Measurements from ENCODE around the gene U2AF1L4.

U2AF1L4 gene

DNA sequence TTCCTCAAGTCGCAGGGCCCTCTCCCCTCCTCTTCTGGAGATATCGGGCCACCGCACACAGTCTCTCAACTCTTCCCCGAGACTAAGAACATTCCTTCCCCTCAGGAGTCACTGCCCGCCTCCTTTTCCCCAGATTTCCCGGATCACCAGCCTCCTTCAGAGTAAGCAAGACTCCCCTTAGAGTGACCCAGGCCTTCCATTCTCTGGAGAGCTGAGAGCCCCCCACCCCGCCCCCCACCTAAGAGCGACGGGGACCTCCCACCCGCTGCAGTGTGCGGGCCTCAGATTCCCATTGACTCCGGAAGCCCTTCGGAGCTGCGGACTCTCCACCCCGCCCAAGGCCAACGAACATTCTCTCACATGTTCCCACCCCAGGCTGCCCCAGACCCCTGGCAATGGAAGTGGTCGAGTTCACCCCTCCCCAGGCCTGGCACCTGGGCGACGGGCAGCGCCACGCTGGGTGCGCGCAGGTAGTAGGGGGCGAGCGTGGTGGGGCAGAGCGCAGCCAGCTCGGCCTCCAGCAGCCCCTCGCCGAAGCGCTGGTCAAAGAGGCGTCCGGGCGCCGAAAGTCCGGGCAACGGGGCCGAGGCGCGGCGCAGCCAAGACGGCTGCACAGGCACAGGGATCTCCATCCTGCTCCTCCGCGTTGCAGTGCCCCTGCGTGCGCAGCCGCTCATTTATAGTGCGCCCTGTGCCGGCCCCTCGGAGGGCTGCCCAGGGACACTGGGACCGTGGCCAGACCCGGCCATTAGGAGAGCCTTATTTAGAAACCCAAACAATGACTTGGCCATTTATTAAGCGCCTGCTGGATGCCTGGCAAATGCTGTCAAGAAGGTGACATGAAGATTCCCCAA lies 11.4 kb upstream of the U2AF1L4 start, which contains the start of gene HSPB6:
TSS of gene HSPB6 (minus strand) at position 653 of the 854 bp plus-strand sequence. CDS start at position 632, 21 bp downstream.
- DNase-seq, result no peak

DNA sequence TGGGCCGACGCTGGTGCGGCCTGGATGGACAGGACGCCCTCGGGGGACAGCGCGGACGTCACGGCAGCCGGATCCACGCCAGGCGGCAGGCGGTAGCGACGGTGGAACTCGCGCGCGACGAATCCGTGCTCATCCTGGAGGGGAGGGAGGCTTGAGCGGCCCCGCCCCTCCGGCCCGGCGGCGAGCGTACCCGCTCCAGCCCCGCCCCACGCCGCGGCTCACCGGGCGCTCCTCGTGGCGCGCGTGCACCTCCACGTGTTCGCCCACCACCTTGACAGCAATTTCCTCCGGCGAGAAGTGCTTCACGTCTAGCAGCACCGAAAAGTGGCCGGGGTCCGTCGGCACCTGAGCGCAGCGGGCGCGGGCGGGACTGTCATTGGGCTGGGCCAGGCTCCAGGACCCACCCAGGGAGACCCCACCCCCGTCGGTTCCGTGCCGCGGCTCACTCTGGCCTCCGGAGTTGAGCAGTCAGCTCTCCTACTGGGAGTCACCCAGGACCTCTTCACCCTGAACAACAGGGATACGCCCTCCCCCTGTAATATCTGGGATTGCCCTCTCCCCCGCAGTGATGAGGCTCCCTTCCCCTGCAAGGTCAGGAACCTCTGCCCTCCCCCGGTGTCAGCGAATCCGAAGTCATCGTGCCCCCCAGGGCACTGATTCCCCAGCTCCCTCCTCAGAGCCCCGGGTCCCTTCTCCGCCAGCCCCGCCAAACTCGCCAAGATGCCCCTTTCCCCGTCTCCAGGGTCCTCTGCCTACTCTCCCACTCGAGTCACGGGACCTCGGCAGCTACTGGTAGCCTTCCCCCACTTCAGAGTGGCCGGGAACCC lies 10.5 kb upstream of the U2AF1L4 start:
- DNase-seq, result peak; percentile 29

DNA sequence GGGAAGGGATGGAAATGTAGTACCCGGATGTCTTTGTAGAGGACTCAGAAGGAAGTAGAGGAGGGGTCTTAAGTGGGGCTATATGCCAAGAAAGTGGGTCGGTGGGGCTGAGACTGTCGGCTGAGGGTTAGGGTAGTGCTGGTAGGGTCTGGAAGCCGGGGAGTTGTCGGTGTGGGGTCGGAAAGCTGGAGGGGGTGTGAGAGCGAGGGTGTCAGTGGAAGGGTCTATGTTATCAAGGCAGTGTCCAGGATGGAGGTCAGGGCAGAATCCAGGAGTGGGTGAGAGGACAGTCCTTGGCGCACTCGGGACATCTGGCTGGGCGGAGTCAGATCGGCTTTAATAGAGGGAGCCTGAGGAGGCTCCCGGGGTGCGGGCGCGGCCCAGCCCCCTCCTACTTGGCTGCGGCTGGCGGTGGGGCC lies 9.9 kb upstream of the U2AF1L4 start:
- no peak for DNase-seq

DNA sequence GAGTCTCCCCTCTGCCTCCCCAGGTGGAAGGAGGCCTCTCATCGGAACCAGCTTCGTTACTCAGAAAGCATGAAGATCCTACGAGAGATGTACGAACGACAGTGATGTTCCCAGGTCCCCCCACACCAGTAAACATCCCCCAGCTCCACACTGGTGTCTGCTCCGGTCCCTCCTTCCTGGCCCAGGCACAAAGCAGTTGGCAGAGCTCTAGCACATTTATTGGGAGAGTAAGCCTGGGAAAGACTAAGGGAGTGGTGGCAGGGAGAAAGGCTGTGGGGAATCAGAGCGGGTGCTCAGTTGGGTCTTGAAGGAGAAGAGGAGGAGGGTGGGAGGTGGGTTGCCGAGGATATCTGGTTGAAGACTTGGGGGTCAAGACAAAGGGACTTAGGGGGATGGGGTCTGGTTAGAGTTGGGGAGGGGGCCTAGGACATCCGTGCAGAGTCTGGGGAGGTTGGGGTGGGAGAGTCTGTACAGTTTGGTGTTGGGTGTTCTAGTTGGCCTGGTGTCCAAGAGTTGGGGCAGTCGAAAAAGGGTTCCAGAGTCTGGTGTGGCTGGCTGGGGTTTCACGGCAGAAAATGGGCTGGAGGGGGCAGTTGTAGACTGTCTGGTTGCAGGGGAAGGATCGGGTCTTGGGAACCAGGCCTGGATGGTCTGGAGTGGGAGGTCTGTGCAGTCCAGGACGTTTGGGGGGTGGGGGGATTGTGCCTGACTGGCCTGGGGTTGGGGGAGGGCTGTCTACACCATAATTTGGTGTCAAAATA lies 9.3 kb upstream of the U2AF1L4 start:
- DNase-seq, result no peak

DNA sequence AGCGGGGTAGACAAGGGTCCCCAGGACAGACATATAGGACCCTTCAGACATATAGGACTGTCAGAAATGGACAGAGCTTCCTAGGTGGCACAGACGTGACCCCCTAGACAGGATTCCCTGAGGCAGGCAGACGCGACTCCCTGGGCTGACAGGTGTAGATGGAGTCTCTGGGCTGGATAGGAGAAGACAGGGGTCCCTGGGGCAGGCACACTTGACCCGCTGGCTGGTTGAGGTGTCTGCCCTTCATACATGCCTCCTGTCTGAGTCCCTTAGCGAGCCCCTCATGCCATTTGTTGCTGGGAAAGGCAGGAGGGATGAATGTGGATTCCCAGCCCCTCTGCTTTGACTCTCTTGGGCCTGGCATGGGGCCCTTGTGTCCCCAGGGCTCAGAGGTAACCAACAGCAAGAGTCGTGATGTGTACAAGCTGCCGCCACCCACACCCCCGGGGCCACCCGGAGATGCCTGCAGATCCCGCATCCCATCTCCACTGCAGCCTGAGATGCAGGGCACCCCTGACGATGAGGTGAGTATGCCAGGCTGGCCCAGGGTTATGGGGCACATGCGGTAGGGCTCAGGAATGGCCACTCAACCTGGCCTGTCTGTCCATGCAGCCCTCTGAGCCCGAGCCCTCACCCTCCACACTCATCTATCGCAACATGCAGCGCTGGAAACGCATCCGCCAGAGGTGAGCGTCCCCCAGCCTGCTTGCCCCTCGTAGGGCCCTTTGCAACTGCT lies 8.6 kb upstream of the U2AF1L4 start:
- no peak for DNase-seq

DNA sequence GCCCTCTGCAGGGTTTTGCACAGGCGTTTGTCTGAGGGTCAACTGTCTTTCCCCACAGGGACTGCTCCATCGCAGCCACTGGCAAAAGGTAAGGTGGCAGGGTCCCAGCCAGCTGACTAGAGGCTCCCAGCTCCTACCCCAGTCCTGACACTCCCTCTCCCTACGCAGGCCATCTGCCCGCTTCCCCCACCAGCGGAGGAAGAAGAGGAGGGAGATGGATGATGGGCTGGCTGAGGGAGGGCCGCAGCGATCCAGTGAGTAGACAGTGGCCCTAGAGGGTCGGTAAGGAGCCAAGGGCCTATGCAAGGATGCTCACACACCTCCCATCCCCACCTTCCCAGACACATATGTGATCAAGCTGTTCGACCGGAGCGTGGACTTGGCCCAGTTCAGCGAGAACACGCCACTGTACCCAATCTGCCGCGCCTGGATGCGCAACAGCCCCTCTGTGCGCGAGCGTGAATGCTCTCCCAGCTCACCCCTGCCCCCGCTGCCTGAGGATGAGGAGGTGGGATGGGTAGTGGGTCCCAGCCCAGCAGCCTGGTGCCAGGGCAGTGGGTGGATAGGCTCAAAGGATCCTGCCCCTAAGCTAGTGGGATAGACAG lies 7.6 kb upstream of the U2AF1L4 start:
- no peak for DNase-seq

DNA sequence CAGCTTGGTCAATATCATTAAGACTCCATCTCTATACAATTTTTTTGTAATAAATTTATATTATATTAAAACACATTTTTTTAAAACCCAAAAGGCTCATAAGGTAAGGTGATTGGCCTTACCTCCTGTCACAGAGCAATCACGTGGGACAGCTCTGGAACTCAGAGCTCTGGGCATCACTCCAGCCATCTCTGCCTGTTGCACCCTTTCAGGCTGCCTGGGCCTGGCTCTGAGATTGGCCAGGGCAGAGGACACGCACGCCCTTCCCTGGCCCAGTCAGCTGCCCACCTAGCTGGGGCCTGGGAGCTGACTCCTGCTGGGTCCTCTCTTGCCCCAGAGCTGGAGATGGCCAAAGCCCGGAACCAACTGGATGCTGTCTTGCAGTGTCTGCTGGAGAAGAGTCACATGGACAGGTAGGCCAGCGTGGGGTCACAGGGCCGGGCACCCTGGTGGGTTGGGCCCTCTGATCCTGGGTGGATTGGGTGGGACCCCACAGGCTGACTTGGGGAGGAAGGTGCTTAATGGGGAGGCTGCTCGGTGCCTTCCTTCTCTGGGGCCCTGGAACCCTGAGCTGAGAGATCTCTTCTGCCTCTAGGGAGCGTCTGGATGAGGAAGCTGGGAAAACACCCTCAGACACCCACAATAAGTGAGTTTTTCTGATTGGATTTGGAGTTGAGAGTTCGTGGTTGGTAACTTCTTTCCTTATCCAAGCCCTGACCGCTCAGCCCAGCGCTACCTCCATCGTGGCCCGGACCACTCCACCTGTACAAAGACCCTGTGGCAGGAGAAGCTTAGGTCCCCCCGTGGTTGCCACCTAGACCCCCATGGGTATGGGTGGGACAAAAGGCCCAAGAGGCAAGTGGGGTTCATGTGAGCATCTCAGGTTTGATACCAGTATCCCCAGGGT lies 6.9 kb upstream of the U2AF1L4 start:
- DNase-seq, result no peak

DNA sequence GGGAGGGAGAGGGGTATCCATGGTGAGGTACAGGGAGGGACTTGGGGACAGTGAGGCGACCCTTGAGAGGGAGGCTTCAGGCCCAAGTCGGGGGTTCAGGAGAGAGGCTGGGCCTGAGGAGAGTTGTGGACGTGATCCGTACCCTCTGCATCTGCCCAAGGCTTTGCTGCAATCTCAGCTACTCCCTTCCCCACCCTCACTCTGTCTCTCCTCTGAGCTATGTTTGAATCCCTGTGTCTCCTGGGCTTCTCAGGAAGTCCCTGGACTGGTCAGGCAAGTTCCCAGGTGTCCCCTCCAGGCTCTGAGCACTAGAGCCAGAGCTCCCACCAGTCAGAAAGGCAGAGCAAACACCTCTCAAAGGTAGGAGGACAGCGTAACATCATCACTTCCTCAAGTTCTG lies 4.9 kb upstream of the U2AF1L4 start:
- DNase-seq, result no peak

DNA sequence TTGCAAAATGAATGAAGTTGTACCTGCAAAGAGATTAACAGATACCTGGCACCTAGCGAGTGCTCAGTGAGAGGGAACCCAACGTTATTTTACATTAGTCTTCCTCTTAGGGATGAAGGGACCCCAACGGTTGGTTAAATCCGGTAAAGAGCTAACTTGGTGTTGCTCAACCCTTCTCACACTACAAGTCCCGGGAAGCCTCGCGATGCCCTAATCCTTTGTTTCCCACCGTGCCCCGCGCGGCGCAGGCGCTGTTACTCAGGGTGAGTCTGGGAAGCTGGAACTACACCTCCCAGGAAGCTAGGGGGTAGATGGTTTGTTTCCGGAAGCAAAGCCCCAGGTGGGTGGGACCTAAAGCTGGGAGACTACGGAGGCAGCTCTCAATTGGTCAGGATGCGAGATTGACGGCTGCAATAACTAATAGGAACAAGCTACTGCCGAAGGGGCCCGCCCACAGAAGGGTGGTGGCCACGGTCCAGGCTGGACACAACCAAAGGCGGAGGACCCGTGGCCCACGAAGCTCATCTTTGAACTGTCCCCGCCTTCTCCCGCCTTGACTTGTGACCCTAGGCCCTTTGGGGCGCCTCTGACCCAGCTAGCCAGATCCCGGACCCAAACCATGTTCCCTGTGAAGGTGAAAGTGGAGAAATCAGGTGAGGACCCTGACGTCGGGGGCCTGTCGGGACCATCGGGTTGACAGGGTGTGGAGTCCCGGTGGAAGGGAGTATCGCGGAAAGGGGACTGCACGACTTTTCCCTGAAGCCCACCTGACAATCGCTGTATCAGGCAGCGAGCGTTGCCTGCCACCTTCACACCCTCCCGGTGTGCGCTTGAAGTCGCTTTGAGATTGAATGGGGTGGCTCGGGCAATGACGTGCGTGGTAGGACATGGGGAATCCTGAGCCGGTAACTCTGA lies 3.1 kb upstream of the U2AF1L4 start, which contains the start of gene LIN37:
TSS of gene LIN37 (plus strand) at position 471 of the 915 bp plus-strand sequence. CDS start at position 620, 149 bp downstream.
- DNase-seq, result peak; percentile 97

DNA sequence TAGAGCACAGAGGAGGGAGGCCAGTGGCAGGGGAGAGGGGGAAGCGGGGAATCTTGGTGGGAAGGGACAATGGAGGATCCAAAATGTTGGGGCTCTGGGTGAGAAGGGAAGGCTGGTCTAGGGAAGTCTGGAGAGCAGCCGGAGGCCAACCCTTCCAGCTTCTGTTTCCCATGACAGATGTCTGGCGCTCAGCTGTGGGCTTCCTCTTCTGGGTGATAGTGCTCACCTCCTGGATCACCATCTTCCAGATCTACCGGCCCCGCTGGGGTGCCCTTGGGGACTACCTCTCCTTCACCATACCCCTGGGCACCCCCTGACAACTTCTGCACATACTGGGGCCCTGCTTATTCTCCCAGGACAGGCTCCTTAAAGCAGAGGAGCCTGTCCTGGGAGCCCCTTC lies 1.3 kb upstream of the U2AF1L4 start:
- no peak for DNase-seq

DNA sequence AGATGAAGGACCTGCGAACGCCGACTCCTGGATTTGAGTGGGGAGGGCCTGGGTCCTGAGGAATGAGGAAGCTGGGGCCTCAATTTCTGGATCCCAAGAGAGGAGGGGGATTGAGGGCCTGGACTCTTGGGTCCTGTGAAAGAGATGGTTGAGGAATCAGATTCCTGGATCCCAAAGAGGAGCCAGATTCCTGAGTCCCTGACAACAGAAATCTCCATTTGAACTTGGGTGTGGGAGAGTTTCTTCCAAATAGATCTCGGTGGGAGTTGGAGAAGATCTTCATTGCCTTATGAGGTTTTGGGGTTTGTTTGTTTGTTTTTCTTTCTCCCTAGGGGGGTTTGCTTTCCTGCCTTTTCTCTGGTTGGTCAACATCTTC lies 857 bp upstream of the U2AF1L4 start:
- no peak for DNase-seq

DNA sequence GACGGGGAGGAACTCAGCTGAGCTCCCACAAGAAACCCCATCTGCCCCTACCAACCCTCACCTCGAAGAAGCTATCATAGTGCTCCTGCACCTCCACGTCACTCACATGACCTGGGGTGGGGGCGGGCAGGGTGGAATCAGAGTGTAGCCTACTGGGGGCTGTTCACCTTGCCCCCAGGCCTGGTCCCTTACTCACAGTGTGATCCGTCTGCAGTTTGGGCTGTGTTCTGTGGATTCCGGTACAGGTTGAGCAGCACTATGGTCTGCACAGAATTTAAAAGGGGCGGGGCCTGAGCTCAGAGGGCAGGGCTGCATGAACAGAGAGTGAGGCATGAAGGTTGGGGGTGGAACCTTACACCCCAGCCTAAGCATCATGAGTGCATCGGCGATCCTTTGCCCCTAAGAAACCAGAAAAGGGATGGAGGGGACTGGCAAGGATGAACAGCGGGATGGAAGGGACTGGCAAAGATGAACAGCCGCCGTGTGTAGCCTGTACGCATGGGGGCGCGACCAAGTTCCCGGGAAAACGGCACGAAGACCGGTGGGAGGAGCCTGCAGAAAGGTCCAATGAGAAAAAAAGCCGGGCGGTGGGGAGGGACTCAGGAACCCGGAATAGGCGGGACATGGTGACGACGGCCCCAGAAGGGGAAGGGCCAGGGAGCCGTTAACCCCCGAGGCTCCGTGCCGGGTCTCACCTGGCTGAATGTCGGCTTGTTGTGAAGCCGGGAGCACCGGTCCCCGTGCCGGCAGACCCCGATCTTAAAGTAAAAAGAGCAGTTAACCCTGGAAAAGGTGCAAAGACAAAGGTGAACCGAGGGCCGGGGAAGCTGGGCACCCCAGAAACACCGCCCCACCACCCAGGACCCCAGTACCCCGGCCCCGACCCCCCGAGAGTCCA lies 539 bp downstream of the U2AF1L4 start:
- peak; percentile 90 for DNase-seq

DNA sequence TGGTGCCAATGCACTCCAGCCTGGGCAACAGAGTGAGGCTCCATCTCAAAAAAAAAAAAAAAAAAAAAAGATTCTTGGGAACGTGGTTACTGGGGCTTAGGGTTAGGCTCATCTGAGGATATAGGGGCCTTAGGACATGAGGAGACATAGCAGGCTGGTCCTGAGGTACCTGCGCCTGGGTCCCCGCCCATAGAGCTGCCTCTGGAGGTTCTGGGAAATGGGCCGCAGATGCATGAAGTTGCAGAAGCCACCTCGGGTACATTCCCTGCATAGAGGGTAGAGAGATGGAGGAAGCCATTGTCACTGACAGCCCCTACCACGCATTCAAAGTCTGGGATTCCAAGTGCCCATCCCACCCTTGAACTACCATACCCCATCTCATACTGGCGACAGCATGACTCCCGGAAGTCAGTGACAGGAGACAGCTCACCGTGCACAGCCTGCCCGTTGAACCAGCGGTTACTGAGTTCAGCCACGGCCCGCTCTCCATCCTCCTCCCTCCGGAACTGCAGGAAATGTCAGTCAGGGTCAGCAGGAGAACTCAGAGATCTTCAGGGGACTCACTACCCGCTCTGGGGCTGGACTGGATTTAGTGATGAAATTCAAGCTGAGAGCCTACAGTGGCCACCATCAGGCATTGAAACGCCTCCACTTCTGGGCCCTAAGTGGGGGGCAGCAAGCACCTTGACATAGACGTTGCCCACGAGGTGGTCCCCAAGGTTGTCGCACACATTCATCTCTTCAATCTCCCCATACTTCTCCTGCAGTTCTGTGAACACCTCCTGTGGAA lies 1.4 kb downstream of the U2AF1L4 start:
- DNase-seq, result no peak

DNA sequence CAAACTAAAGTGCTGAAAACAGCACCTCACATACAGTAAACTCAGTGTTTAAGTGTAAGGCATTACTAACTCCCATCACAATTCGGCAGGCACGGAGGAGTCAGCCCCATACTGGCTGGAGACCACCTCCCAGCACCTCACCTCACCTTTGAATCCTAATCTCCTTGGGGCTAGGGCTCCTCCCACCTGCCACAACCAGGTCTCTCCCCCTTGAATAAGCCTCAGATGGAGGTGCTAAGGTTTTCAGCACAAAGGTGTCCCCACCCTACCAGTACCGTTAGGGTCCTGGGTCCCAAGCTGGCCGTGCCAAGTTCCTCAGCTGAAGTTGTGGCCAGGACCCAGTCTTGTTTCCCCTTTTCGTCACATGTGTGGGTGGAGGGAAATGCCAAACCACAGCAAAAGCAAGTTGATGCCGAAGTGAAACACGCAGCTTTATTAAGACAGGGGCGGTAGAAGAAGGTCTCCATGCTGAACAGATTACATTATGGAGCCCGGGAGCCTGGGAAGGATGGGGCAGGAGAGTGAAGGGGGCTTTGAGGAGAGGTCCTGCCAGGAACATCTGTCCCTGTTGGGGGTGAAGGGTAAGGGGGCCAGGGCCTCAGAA lies 3.0 kb downstream of the U2AF1L4 start, which contains the start of gene IGFLR1:
TSS of gene IGFLR1 (minus strand) at position 332 of the 604 bp plus-strand sequence. CDS start 1,272 bp downstream, outside the sequence.
- peak; percentile 64 for DNase-seq

DNA sequence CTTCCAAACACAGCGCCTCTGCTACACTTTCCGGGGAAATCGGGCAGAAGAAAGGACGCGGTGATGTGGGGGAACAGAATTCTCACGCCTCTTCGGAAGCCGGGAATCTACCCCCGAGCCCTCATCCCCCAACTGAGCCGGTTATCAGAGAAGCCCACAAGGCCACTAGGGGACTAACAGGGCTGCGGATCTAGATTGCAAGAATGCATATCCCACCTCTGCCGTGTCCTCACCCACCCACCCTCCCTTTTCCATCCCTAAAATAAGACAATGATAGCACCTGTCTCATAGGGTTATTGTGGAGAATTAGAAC lies 4.1 kb downstream of the U2AF1L4 start:
- DNase-seq, result no peak

DNA sequence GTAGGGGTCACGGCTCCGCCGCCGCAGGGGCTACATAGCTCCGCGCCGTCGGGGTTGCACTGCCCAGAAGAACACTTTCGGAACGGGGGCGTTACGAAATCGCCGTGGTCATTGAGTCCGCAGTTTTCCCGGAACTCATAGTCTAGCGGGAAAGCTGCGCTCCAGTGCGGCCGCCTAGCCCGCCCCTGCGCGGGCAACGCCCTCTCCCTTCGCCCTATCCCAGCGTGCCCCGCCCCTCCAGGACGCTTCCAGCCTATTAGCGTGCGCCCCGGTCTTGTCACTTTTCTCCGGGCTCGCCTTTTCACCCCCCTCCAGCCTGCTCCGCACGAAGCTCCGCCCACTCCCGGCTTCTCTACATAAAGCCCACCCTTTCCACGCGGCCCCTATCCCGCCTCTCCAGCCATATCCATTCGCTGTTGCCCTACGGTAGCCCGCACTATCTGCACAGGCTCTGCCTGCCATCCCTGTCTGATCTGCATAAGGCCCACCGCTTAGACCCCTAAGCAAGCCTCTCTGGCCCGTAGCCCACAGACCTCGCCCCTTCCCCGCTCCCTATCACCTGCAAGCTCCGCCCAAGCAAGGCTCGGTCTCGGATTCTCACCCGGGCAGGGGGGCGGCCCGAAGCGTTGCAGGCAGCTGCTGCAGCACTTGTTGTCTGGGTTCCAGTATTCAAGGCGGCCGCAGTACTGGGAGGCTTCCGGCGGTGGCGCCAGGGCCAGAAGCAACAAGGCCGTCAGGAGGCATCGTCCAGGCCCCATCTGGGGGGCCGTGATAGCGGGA lies 4.6 kb downstream of the U2AF1L4 start:
- peak; percentile 92 for DNase-seq

DNA sequence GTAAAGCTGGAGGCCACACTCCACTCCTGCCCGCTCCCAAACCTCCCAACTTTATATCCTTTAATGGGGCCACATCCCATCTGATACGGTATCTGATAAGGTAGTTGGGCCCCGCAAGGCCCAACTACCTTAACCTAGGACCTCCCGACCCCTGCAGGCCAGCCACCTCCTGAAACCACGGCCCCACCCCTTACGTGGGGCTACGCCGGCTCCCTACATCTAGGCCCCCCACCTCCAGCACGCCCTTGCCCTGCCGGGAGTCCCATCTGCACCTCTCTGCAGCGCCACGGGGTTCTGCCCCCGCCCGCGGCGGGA lies 5.2 kb downstream of the U2AF1L4 start:
- no peak for DNase-seq

Measured in activated T-cell treated with anti-CD3 and anti-CD28 coated beads for 4 hours (primary cell).